IPS-20b (cell line): ENCODE data around the gene CIRBP.
"Not testable (repeated sequence)": the region's sequence is repeated elsewhere in the genome, so short reads cannot be mapped to it uniquely, and the experiment has no call there.

Experiments
- H3K27ac ChIP-seq: one replicate; pipeline ENCODE4 v1.5.1; 2013; ENCODE audit warnings: low read length
- H3K27me3 ChIP-seq: 2 replicates; pipeline ENCODE4 v1.6.1; 2013; ENCODE audit warnings: mild to moderate bottlenecking, low read length, inconsistent platforms; ENCODE audit not compliant: insufficient read depth
- H3K36me3 ChIP-seq: 2 replicates; pipeline ENCODE4 v1.6.1; 2013; ENCODE audit warnings: low read depth, mild to moderate bottlenecking, inconsistent platforms, low read length, moderate library complexity; ENCODE audit not compliant: insufficient read depth
- H3K4me1 ChIP-seq: 2 replicates; pipeline ENCODE4 v1.6.1; 2013; ENCODE audit warnings: mild to moderate bottlenecking, control low read depth, inconsistent platforms, low read length, moderate library complexity; ENCODE audit not compliant: insufficient read depth
- H3K4me3 ChIP-seq: 2 replicates; pipeline ENCODE4 v1.5.1; 2013; ENCODE audit warnings: mild to moderate bottlenecking, low read length, inconsistent platforms
- H3K9ac ChIP-seq: 2 replicates; pipeline ENCODE4 v1.6.1; 2013; ENCODE audit warnings: low read depth, mild to moderate bottlenecking, inconsistent platforms, low read length, moderate library complexity
- H3K9me3 ChIP-seq: 2 replicates; pipeline ENCODE4 v1.6.1; 2013; ENCODE audit warnings: mild to moderate bottlenecking, low read depth, low read length, inconsistent platforms; ENCODE audit not compliant: insufficient read depth

CIRBP gene

GRCh38 chr19:1300744-1301490, 31.8 kb downstream of the CIRBP start:
- no peak overlapping the region for H3K9ac ChIP-seq
- H3K27ac ChIP-seq: no peak overlapping the region
- no peak overlapping the region for H3K4me3 ChIP-seq
- no peaks in the 10 kb centered on the region for H3K9me3 ChIP-seq
- no peaks in the 10 kb centered on the region for H3K36me3 ChIP-seq
- no peaks in the 10 kb centered on the region for H3K4me1 ChIP-seq
- H3K27me3 ChIP-seq: no peaks in the 10 kb centered on the region

- Histone ChIP-seq H3K27ac (no peak overlapping the region), H3K27me3 (no peaks in the 10 kb centered on the region), H3K9me3 (no peaks in the 10 kb centered on the region), H3K36me3 (no peaks in the 10 kb centered on the region), H3K4me3 (no peak overlapping the region), H3K4me1 (no peaks in the 10 kb centered on the region), H3K9ac (no peak overlapping the region)
Measured at GRCh38 chr19:1302533-1303239, 33.6 kb downstream of the CIRBP start.

- no peaks in the 10 kb centered on the region for H3K27me3 ChIP-seq
- no peaks in the 10 kb centered on the region for H3K36me3 ChIP-seq
- H3K4me1 ChIP-seq: no peaks in the 10 kb centered on the region
- H3K9ac ChIP-seq: no peak overlapping the region
- no peak overlapping the region for H3K27ac ChIP-seq
- no peak overlapping the region for H3K4me3 ChIP-seq
- H3K9me3 ChIP-seq: no peaks in the 10 kb centered on the region
Measured at GRCh38 chr19:1304197-1304924, 35.2 kb downstream of the CIRBP start.

DNA sequence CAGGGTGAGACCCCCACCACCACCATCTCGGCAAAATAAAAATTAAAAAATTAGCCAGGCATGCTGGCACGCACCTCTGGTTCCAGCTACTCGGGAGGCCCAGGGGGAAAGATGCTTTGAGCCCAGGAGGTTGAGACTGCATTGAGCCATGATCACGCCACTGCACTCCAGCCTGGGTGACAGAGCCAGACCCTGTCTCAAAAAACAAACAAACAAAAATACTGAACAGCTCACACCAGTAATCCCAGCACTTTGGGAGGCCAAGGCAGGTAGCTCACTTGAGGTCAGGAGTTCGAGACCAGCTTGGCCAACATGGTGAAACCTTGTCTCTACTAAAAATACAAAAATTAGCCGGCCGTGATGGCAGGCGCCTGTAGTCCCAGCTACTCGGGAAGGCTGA, 36.2 kb downstream of the CIRBP start:
- H3K27me3 ChIP-seq, H3K36me3 ChIP-seq, H3K27ac ChIP-seq, H3K4me1 ChIP-seq, H3K9me3 ChIP-seq, H3K4me3 ChIP-seq, H3K9ac ChIP-seq: not testable (repeated sequence)

- no peaks in the 10 kb centered on the region for H3K27me3 ChIP-seq
- H3K27ac ChIP-seq: no peak overlapping the region
- no peaks in the 10 kb centered on the region for H3K4me1 ChIP-seq
- no peaks in the 10 kb centered on the region for H3K36me3 ChIP-seq
- H3K4me3 ChIP-seq: no peak overlapping the region
- H3K9ac ChIP-seq: no peak overlapping the region
- no peaks in the 10 kb centered on the region for H3K9me3 ChIP-seq
Measured at GRCh38 chr19:1307320-1307719, 38.2 kb downstream of the CIRBP start.

GRCh38 chr19:1307755-1308303, 38.7 kb downstream of the CIRBP start:
- no peak overlapping the region for H3K4me3 ChIP-seq
- no peaks in the 10 kb centered on the region for H3K36me3 ChIP-seq
- no peak overlapping the region for H3K9ac ChIP-seq
- H3K27ac ChIP-seq: no peak overlapping the region
- H3K9me3 ChIP-seq: no peaks in the 10 kb centered on the region
- no peaks in the 10 kb centered on the region for H3K4me1 ChIP-seq
- H3K27me3 ChIP-seq: no peaks in the 10 kb centered on the region

- no peaks in the 10 kb centered on the region for H3K4me1 ChIP-seq
Measured at GRCh38 chr19:1308718-1309117, 39.6 kb downstream of the CIRBP start.

DNA sequence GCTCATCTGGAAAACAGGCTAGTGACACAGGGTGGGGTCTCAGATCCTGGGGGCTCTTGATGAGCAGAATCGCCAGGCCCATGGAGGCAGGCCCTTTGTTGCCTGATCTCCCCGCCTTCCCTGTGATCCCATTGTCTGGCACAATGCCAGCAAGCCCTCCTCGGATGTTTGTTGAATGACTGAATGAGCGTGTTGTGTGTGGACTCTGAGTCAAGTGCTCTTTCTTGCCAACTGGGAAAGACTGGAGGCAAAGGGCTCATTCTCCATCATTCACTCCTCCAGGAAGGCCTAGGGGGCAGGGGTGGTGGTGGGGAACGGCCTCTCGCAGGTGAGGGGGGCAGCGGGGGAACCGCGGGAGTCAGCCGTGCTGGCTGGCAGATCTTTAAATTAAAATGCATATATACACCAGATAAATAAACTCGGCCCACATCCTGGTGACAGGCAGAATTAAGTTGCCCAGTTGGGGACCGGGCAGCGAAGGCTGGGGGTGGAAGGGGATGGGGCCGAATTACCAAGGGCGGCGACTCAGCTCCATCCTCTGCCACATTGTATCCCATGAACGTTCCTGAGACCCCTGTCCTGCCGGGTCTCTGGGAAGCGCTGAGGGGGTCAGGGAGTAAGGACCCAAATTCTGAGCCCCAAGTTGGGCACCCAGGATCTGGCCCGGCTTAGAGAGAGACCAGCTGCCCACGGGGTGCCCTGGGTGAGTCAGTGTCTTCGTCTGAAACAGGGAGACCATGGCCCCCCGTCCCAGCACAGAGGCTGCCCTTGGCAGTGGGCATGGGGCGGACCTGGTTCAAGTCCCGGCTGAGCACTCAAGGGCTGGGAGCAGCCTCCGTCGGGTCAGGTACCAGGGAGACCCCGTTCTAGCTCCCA, 41.1 kb downstream of the CIRBP start:
- Histone ChIP-seq H3K27ac (no peak overlapping the region), H3K36me3 (no peaks in the 10 kb centered on the region), H3K9ac (no peak overlapping the region), H3K27me3 (peaks cover under 1% of the 10 kb centered on the region; the same call in 1 of the 2 replicates), H3K9me3 (no peaks in the 10 kb centered on the region), H3K4me3 (no peak overlapping the region), H3K4me1 (no peaks in the 10 kb centered on the region)

More at GRCh38 chr19:1308718-1309117, 39.6 kb downstream of the CIRBP start:
- Histone ChIP-seq H3K27ac (no peak overlapping the region), H3K27me3 (no peaks in the 10 kb centered on the region), H3K9me3 (no peaks in the 10 kb centered on the region), H3K36me3 (no peaks in the 10 kb centered on the region), H3K4me3 (no peak overlapping the region), H3K9ac (no peak overlapping the region)

- no peaks in the 10 kb centered on the region for H3K4me1 ChIP-seq
- no peak overlapping the region for H3K4me3 ChIP-seq
- H3K36me3 ChIP-seq: no peaks in the 10 kb centered on the region
Measured at GRCh38 chr19:1310853-1311180, 41.7 kb downstream of the CIRBP start.

DNA sequence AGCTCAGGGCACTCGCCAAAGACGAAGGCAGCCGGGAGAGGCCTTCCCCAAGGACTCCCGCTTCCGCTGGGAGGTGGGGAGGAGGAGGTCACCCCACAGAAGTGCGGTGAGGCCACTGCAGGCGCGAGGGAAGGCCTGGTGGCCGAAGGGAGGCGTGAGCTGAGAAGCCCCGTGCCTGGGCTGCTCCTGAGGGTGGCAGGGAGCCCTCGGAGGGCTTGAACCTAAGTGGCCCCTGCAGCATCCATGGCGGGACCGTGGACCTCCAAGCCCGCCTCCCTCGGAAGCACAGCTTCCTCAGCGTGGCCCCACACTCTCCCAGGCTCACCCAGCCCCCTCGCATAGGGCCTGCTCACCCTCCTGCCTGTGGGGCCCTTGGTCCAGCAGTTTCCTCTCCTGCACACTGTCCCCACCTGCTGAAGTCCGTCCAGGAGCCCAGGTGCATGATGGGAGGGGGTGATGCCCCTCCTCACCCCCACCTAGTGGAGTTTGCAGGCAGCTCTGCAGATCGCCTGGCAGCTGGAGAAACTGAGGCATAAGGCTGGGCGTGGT, 42.5 kb downstream of the CIRBP start:
- Histone ChIP-seq H3K4me3 (no peak overlapping the region), H3K9me3 (no peaks in the 10 kb centered on the region), H3K4me1 (no peaks in the 10 kb centered on the region), H3K36me3 (no peaks in the 10 kb centered on the region), H3K27ac (no peak overlapping the region), H3K9ac (no peak overlapping the region), H3K27me3 (peaks cover 13% of the 10 kb centered on the region)

More at GRCh38 chr19:1310853-1311180, 41.7 kb downstream of the CIRBP start:
- Histone ChIP-seq H3K9me3 (no peaks in the 10 kb centered on the region), H3K27ac (no peak overlapping the region), H3K27me3 (peaks cover 5% of the 10 kb centered on the region), H3K9ac (no peak overlapping the region)
